Cardiac muscle cell (in vitro differentiated cells and primary cell): ENCODE results near the gene HINFP. TPM values are rescaled to one million over a fixed set of nuclear protein-coding genes. Genes with fewer than 3 reads are reported as not detected.
A peak's percentile ranks its signal among the peaks of the same experiment; 100 is the strongest.

Experiments used
- DNase-seq, 2 donors: peaks; one replicate each; pipeline versions ENCODE4 v3.0.0 to v3.0.0-alpha.2; 2010 to 2017; ENCODE audit warnings: low read depth in 1 of 2, low spot score in 1 of 2
- H3K27ac ChIP-seq: fragments of 200-600 bp; sonication (generic); 2 replicates; pipeline ENCODE4 v1.5.1; 2016
- H3K27me3 ChIP-seq: fragments of 200-600 bp; sonication (generic); 2 replicates; pipeline ENCODE4 v1.6.0; 2016; ENCODE audit warnings: control low read depth
- H3K36me3 ChIP-seq: fragments of 200-600 bp; sonication (generic); 2 replicates; pipeline ENCODE4 v1.5.1; 2016; ENCODE audit warnings: control low read depth
- H3K4me1 ChIP-seq: fragments of 200-600 bp; sonication (generic); 2 replicates; pipeline ENCODE4 v1.8.1; 2017; ENCODE audit warnings: low read depth, mild to moderate bottlenecking, mixed run types
- H3K4me3 ChIP-seq: fragments of 200-600 bp; sonication (generic); 2 replicates; pipeline ENCODE4 v1.5.1; 2016; ENCODE audit warnings: mild to moderate bottlenecking
- H3K9me3 ChIP-seq: fragments of 200-600 bp; sonication (generic); 2 replicates; pipeline ENCODE4 v1.5.1; 2017; ENCODE audit warnings: low read depth, mild to moderate bottlenecking, control low read depth
- CTCF ChIP-seq: IDR thresholded peaks from 2 replicates; pipeline ENCODE4 v1.5.1; 2012; ENCODE audit warnings: low read depth, mild to moderate bottlenecking, low read length
- polyA plus RNA-seq: library from polyadenylated mRNA; unstranded; fragments of >200 nt; fragmentation: Nextera tagmentation; extraction: Ambion mirVana; gene quantifications from 2 replicates; pipeline ENCODE4 v1.2.1, GENCODE V29; 2016
- total RNA-seq: library from RNA; depleted of rRNA; stranded (reverse); fragments of >200 nt; gene quantifications from 2 replicates; pipeline ENCODE4 v1.2.3, GENCODE V29; 2016

The HINFP gene
- total and polyA plus RNA-seq, 2 experiments from 2014 or later = 28.2 to 33.2 TPM

DNA sequence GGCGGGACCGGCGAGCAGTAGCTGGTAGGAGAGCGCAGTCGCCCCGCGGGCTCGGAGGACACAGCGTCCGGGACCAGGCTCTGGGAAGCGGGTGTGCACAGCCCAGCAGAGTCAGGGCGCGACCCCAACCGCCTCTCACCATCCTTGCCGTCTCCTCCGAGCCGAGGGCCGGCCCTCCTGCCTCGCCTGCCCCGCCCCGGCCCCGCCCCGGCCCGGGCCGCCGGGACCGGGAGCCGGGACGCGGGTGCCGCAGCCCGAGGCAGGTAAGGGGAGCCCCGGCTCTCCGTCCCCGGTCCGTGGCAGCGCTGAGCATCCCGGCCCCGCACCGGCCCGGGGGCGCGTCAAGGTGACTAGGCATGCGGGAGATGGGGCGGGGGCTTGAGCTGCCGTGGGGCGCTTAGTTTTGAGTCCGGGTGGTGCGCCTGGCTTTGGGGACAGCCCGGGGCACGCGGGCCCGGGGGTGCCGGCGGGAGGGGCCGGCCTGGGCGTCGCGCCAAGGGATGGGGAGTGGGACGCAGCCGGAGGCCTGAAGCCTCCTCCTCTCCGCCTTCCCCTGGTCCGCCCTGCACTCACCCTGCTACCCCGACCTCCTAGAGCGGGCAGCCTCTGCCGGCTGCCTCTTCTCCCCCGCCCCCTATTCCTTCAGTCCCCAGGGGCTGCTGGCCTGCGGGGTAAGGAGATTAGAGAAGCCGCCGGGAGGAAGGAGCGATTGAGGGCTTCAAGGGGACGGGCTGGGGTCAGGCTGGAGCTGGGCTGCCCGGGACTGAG lies 27.8 kb downstream of the HINFP start, which contains the start of gene ABCG4:
Gene ABCG4 (plus strand): TSS at position 35 of the 768 bp plus-strand sequence. CDS start 914 bp downstream, outside the sequence.
- H3K36me3 ChIP-seq = no peaks in the 10 kb centered on the region
- DNase-seq = peak; percentile 21 to 50
- peaks cover 49% of the 10 kb centered on the region for H3K27me3 ChIP-seq
- no peak for TF ChIP-seq CTCF
- H3K4me1 ChIP-seq = no peaks in the 10 kb centered on the region
- no peak within 1 kb of the TSS for H3K27ac ChIP-seq
- peak within 1 kb of the TSS; percentile 45 for H3K4me3 ChIP-seq
- H3K9me3 ChIP-seq = no peaks in the 10 kb centered on the region

GRCh38 chr11:119149786-119150275 lies 28.5 kb downstream of the HINFP start:
- Histone ChIP-seq H3K4me3 (peak overlapping the region; percentile 45), H3K4me1 (no peaks in the 10 kb centered on the region), H3K27me3 (peaks cover 49% of the 10 kb centered on the region), H3K27ac (no peak overlapping the region), H3K9me3 (no peaks in the 10 kb centered on the region), H3K36me3 (no peaks in the 10 kb centered on the region)
- DNase-seq = no peak
- TF ChIP-seq CTCF = no peak

DNA sequence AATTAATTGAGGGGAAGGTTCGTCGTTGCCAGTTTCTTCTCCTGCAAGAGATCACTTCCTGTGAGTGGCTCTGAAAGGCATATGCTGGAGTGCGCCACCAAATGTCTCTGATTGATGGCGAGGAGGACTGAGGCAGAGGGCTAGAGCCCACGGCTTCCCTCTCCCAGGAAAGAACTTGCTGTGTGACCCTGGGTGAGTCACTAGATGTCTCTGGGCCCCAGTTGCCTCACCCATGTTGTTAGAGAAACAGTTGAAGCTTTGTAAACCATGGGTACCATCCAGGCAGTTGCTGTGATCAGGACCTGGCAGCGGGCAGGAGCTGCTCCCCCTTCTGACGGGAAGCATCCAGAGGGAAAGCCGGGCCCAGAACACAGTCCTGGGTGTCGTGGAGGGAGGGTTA lies 30.7 kb downstream of the HINFP start:
- DNase-seq = no peak
- Histone ChIP-seq H3K36me3 (no peaks in the 10 kb centered on the region), H3K9me3 (no peaks in the 10 kb centered on the region), H3K27ac (no peak overlapping the region), H3K4me1 (no peaks in the 10 kb centered on the region), H3K27me3 (peaks cover 44% of the 10 kb centered on the region), H3K4me3 (no peak overlapping the region)
- no peak for TF ChIP-seq CTCF

DNA sequence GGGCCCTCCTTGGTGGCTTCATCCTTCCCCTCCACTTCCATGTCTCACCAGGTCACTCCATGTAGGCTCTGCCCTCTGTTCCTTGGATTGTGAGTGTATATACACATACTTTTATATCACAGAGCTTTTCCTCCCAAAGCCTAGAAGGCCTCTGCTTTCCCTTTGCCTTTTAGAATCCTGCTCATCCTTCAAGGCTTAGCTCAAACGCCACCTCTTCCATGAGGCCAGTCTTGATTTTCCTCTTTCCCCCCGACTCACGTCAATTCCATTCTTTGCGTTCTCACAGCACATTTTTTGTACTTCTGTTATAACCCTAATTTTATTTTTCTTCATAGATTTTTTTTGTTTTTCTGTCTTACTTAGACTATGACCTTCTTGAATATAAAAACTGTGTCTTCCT lies 31.2 kb downstream of the HINFP start:
- H3K4me3 ChIP-seq = no peak overlapping the region
- no peaks in the 10 kb centered on the region for H3K36me3 ChIP-seq
- H3K27ac ChIP-seq = no peak overlapping the region
- no peak for TF ChIP-seq CTCF
- no peaks in the 10 kb centered on the region for H3K9me3 ChIP-seq
- H3K27me3 ChIP-seq = peaks cover 40% of the 10 kb centered on the region
- no peaks in the 10 kb centered on the region for H3K4me1 ChIP-seq
- DNase-seq = no peak

DNA sequence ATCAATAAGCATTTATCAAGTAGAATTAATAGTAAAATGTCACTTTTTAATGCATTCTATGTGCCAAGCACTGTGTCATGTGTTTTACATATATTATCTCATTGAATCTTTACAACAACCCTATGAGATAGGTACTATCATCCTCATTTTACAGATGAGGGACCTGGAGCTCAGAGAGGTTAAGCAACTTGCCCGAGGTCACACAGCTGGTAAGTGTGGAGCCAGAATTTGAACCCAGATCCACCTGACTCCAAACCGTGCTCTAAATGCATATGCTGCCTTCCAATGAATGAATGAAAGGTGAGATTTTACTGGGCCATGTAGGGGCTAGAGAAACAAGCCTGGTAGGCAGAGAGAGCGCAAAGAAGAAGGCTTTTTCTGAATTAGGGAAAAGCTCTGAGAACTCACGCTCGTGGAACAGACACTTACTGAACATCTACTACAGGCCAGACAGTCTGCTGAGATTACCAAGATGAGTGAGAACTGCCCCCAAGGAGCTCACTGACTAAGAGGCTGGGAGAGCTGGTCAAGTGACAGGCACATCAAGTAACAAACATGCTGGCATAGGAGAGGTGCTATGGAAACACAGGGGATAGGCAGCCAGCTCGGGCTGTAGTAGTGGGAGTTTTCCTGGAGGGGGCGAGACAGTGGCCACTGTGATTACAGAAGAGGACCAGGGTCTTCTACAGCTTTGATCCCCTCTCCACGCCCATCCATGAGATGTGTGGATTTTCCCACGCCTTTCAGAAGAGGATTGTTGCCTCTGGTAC lies 31.9 kb downstream of the HINFP start:
- Histone ChIP-seq H3K4me3 (no peak overlapping the region), H3K36me3 (no peaks in the 10 kb centered on the region), H3K27ac (no peak overlapping the region), H3K9me3 (no peaks in the 10 kb centered on the region), H3K27me3 (peaks cover 33% of the 10 kb centered on the region), H3K4me1 (no peaks in the 10 kb centered on the region)
- DNase-seq = peak in 1 of 2 donors; percentile 25
- no peak for TF ChIP-seq CTCF
